SK-N-SH treated with all-trans-retinoic acid at 6 μM for 48 hours (cell line): ENCODE results near the gene CHMP1B.

ENCODE experiments used
- ARNTL ChIP-seq: fragments of 450-650 bp; formaldehyde crosslinking; IDR thresholded peaks from 2 replicates; pipeline ENCODE4 v1.5.0; 2020; ENCODE audit warnings: low read depth, mild to moderate bottlenecking, moderate library complexity, borderline replicate concordance
- CSDC2 ChIP-seq: fragments of 250-450 bp; sonication (Bioruptor Pico); IDR thresholded peaks from 2 replicates; pipeline ENCODE4 v1.5.0; 2020; ENCODE audit warnings: mild to moderate bottlenecking, moderate library complexity
- RARB ChIP-seq: fragments of 250-450 bp; sonication (Bioruptor Pico); IDR thresholded peaks from 2 replicates; pipeline ENCODE4 v1.8.0; 2021; ENCODE audit warnings: mild to moderate bottlenecking, moderate library complexity
- ZC3H10 ChIP-seq: fragments of 250-450 bp; sonication (Bioruptor Pico); IDR thresholded peaks from 2 replicates; pipeline ENCODE4 v1.5.1; 2021; ENCODE audit warnings: mild to moderate bottlenecking, moderate library complexity
- ZFP3 ChIP-seq: fragments of 250-450 bp; sonication (Bioruptor Pico); IDR thresholded peaks from 2 replicates; pipeline ENCODE4 v1.5.0; 2020; ENCODE audit warnings: mild to moderate bottlenecking, moderate library complexity
- ZFP30 ChIP-seq: fragments of 450-650 bp; formaldehyde crosslinking; IDR thresholded peaks from 2 replicates; pipeline ENCODE4 v1.5.0; 2022; ENCODE audit warnings: mild to moderate bottlenecking, moderate library complexity
- ZNF565 ChIP-seq: fragments of 450-650 bp; formaldehyde crosslinking; conservative IDR thresholded peaks from 2 replicates; pipeline ENCODE4 v1.5.0; 2020; ENCODE audit warnings: low read depth, mild to moderate bottlenecking, moderate library complexity
- ZNF70 ChIP-seq: fragments of 450-650 bp; formaldehyde crosslinking; IDR thresholded peaks from 2 replicates; pipeline ENCODE4 v1.5.0; 2020; ENCODE audit warnings: mild to moderate bottlenecking, moderate library complexity
- TF ChIP-seq, protein P1 (sequence below): fragments of 250-450 bp; sonication (Bioruptor Pico); IDR thresholded peaks from 2 replicates; pipeline ENCODE4 v1.5.1; 2021; ENCODE audit warnings: mild to moderate bottlenecking, moderate library complexity
- TF ChIP-seq, protein P2 (sequence below): fragments of 250-450 bp; sonication (Bioruptor Pico); IDR thresholded peaks from 2 replicates; pipeline ENCODE4 v1.8.0; 2020; ENCODE audit warnings: mild to moderate bottlenecking, moderate library complexity, borderline replicate concordance

DNA sequence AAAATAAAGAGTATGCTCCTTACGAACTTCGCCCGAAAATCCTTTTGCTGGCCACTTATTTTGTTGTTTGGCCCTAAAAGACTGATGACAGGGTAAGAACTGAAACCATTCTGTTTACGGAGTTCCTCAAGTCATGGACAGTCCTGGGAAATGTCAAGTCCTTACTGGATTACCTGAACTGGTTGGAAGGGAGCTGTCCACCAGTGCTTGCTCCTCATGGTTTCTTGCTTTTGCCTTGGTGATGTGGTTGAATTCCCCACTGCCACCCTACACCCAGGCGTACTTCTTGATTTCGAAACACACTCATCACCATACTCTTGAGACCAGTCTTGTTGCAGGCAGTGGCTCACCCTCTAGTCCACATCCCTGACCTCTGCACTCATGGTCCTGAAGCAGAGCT lies 49.1 kb upstream of the CHMP1B start:
- TF ChIP-seq, protein P1, sequence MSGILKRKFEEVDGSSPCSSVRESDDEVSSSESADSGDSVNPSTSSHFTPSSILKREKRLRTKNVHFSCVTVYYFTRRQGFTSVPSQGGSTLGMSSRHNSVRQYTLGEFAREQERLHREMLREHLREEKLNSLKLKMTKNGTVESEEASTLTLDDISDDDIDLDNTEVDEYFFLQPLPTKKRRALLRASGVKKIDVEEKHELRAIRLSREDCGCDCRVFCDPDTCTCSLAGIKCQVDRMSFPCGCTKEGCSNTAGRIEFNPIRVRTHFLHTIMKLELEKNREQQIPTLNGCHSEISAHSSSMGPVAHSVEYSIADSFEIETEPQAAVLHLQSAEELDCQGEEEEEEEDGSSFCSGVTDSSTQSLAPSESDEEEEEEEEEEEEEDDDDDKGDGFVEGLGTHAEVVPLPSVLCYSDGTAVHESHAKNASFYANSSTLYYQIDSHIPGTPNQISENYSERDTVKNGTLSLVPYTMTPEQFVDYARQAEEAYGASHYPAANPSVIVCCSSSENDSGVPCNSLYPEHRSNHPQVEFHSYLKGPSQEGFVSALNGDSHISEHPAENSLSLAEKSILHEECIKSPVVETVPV (CRISPR knock-in tag), result no peak
- no peak for TF ChIP-seq ZC3H10
- no peak for TF ChIP-seq CSDC2
- TF ChIP-seq, protein P2, sequence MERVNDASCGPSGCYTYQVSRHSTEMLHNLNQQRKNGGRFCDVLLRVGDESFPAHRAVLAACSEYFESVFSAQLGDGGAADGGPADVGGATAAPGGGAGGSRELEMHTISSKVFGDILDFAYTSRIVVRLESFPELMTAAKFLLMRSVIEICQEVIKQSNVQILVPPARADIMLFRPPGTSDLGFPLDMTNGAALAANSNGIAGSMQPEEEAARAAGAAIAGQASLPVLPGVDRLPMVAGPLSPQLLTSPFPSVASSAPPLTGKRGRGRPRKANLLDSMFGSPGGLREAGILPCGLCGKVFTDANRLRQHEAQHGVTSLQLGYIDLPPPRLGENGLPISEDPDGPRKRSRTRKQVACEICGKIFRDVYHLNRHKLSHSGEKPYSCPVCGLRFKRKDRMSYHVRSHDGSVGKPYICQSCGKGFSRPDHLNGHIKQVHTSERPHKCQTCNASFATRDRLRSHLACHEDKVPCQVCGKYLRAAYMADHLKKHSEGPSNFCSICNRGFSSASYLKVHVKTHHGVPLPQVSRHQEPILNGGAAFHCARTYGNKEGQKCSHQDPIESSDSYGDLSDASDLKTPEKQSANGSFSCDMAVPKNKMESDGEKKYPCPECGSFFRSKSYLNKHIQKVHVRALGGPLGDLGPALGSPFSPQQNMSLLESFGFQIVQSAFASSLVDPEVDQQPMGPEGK (CRISPR knock-in tag), result no peak
- TF ChIP-seq ZNF565, result no peak
- no peak for TF ChIP-seq ZFP3 (CRISPR knock-in tag)
- TF ChIP-seq RARB (CRISPR knock-in tag), result no peak
- no peak for TF ChIP-seq ARNTL (CRISPR knock-in tag)
- no peak for TF ChIP-seq ZNF70 (CRISPR knock-in tag)
- TF ChIP-seq ZFP30 (CRISPR knock-in tag), result no peak
